PC-9 (cell line): ENCODE measurements around the gene TMF1.

Source experiments
- CTCF ChIP-seq: fragments of 200-600 bp; sonication (generic); conservative IDR thresholded peaks from 2 replicates; pipeline ENCODE4 v1.6.1; 2017; ENCODE audit warnings: mixed run types, antibody characterized with exemption, mild to moderate bottlenecking, moderate library complexity
- EZH2 ChIP-seq: fragments of 200-600 bp; sonication (generic); IDR thresholded peaks from 2 replicates; pipeline ENCODE4 v1.8.0; 2017; ENCODE audit warnings: antibody characterized with exemption, low read depth

DNA sequence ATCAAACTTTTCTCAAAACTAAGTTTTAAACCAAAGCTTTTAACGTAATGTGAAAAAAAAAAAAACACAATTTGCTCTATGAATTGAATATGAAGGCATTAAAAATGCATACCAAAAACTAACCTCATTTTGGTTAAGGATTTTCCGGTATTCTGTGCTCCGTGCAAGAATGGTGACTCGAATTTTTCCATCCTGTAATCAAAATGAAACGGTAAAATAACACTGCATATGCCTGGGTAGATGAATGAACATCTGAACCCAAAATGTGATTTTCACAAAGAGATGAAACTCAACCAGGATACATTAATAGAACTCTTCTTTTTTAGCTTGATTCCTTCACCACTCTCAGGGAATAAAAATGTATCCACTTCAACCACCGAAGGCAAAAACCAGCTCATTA lies 64.8 kb downstream of the TMF1 start:
- no peak for TF ChIP-seq CTCF
- TF ChIP-seq EZH2 = no peak
